HG03139 (cell line): ENCODE measurements around the gene TMEFF1.
"Not testable (repeated sequence)": the region's sequence is repeated elsewhere in the genome, so short reads cannot be mapped to it uniquely, and the experiment has no call there.

Experiments
- ATAC-seq: cut with Tn5 transposase; IDR thresholded peaks from one replicate; pipeline ENCODE4 v1.9.1; 2021; ENCODE audit not compliant: unreplicated experiment

TMEFF1 gene

GRCh38 chr9:100472788-100473275, at the start of gene TMEFF1:
Gene TMEFF1 (plus strand): TSS chr9:100473149. CDS start chr9:100473545, 396 bp downstream.
- ATAC-seq, result peak; percentile 41

DNA sequence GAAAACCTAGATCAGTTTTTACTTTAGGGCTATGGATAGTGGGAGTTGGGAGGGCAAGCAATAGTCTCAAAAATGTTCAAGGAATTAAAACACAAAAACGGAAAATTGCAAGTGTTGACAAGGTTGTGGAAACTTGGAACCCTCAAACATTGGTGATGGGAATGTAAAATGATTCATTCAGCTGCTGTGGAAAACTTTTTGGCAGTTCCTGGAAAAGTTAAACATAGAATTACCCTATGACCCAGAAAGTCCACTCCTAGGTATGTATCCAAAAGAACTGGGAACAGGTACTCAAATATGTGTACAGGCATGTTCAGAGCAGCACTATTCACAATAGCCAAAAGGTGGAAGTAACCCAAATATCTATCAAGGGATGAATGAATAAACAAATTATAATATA, 47.2 kb upstream of the TMEFF1 start:
- no peak for ATAC-seq

- ATAC-seq, result no peak
Observed at GRCh38 chr9:100426189-100426529, 46.8 kb upstream of the TMEFF1 start.

- peak; percentile 70 for ATAC-seq
Observed at GRCh38 chr9:100426530-100427365, 46.2 kb upstream of the TMEFF1 start, which contains the start of gene MSANTD3. Gene MSANTD3 (plus strand): TSS chr9:100427143. CDS start chr9:100441939, 14,796 bp downstream.

DNA sequence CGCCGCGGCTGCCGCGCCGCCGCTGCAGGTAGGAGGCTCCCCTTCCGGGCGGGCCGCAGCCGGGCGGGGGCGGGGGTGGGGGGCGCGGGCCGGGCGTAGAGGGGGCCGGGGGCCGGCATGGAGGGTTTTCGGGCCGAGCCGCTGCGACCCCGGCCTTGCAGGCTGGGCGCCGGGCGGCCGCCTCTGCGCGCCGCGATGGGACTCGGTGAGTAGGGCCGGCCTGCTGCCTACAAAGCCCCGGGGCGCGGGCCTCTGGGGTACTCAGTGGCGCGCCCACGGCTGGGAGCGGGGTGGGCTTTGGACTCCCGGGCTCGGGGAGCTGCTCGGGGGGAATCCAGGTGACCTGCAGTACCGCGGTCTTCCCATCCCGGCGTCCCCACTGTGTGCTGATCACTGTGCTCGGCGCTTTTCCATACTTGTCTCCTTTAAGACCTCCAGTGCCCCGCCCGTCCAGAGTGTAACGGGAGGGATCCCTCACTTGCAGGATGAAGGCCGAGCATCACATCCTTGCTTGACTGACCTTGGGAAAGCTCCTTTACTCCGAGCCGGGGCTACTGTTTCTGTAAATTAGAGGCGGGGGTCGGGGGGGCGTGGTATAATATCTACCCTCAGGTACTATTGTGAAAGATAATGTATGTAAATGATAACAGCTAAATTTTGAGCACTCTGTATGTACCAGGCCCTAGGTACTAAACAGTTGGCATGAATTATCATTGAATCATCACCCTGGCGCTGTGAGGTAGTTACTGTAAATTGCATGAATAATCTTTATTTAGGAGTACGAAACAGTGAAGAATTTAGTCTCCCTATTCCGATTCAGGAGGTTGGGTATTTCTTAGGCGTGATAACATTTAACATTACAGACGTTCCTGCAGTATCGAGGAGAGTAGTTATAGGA, 45.3 kb upstream of the TMEFF1 start:
- ATAC-seq, result peak; percentile 44

- no peak for ATAC-seq
Observed at GRCh38 chr9:100428871-100429654, 43.9 kb upstream of the TMEFF1 start.

DNA sequence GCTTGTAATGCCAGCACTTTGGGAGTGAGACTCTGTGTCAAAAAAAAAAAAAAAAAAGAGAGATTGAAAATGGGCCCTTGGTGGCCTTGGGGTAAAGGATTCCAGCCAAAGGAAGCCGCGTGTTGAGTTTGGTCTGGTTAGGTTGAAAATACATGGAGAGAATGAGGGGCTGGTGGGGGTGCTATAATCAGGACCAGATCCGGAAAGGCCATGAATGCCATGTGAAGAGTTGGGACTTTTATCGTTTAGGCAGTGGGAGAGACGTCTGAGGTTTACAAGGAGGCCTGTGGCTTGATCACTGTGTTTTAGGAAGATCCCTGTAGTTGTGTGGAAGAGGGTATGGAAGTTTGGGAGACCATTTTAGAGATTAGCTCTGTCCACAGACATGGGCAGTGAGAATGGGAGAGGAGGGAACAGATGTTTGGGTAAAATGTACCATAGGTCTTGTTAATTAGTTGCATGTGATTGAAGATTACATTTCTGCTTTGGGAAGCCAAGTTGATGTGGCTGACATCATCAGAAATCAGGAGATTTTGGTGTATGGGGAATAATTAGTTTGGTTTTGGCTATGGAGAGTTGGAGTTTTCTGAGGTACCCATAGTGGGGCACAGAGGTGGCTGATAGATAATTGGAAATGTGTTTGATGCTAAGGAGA, 42.5 kb upstream of the TMEFF1 start:
- ATAC-seq, result no peak

DNA sequence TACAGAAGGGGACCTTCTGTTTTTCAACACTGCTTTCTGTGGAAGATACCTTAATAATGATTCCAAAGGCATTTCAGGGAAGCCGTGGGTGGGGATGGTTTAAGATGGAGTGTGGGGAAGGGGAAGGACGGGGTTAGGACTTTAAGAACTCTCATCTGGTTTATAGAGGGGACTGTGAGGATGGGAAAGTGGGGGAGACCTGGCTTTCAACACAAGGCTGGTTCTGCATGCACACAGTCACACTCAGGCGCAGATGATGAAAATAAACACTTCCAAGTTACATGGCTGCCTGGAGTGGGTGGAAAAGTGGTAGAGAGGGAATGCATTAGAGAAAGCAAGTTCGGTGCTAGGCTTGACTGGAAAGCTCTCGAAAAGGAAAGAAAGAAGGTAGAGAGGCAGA, 41.1 kb upstream of the TMEFF1 start:
- ATAC-seq, result no peak

- no peak for ATAC-seq
Observed at GRCh38 chr9:100432736-100433135, 40.2 kb upstream of the TMEFF1 start.

- no peak for ATAC-seq
Observed at GRCh38 chr9:100436571-100436970, 36.4 kb upstream of the TMEFF1 start.

- ATAC-seq, result no peak
Observed at GRCh38 chr9:100437860-100438805, 34.8 kb upstream of the TMEFF1 start.

DNA sequence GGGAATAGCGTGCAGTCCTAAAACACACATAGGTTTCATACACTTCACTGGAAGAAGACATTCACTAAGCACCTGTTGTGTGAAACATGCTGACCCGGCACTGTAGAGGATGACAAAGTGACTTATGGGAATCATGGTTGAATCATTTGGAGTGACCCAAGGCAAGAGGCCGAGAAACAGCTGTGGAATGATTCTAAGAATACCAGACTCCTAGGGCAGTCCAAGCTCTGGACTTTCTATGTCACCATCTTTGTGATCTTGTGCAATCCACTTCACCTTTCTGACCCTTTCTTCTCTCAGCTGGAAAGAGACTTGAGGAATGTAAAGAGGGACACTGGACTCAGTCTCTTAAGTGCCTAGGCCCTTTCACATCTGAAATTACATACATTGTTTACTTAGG, 32.9 kb upstream of the TMEFF1 start:
- no peak for ATAC-seq

- ATAC-seq, result not testable (repeated sequence)
Observed at GRCh38 chr9:100440487-100440886, 32.5 kb upstream of the TMEFF1 start.

GRCh38 chr9:100441911-100442361, 31.0 kb upstream of the TMEFF1 start:
- no peak for ATAC-seq

DNA sequence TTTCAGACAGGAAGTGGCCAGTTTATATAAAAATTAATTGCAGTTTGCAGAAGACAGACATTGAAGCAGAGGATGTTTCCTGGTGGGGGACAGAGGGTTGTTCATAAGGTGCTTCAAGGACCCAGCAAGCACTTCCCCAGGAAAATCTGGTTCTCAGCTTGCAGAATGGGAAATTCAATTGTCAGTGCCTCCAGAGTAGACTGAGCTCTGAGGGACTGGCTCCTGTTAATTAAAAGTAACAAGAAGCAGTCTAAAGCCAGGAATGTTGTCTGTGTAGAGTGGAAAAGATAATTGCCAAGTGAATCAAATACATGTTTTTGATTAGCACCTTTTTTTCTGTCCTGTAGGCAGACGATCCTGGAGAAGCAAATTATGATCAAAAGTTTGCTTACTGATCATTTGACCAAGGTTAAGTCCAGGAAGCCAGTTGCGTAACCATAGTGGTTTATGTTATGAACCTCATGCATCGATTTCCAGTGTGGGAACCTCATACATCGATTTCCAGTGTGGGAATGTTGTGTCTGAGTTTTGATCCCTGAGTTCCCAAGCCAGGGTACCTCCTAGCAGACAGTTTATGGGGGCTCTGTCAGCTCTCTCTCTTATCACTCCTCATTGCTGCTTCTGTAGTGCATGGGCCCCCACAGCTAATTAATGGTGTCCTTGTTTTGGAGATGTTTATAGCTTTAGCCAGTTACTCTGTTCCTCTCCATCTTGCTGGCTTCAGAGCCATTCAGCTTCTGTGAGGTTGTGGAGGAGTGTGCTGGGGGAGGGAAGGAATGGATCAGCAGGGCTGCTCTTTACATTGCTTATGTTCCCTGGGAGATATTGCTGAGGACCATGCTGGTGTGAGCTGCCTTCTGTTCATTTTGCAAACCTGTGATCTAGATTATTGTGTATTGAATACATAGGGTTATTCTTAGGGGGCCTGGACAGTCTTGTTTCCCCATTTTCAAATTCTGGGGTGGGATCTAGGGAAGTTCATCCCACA, 28.9 kb upstream of the TMEFF1 start:
- ATAC-seq, result no peak

DNA sequence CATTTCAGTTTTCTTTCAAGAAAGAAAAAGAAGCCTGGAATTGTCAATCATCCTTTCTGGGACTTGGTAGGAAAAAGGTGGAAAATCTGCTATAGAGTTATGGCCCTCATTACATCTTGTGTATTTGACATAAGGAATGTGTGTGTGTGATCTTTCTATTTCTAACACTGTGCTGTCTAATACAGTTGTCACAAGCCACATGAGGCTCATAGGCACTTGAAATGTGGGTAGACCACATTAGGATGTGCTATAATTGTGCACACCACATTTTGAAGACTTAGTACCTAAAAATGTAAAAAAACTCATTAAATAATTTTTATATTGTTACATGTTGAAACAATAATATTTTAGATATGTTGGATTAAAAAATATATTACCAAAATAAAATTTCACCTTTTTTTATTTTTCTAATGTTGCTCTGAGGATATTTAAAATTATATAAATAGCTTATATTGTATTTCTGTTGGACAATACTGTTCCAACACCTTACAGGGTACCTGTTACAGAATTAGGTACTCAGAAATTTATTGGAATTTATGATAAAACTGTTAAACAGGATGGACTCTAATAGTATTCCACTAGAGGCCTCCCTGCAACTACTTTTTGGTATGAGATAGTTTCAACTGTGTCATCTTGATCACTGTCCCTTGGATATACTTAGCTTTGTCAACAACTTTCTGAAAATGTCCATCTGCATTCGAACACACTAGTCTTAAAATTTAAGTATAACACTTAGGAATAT, 27.6 kb upstream of the TMEFF1 start:
- no peak for ATAC-seq

- no peak for ATAC-seq
Observed at GRCh38 chr9:100445903-100446549, 26.9 kb upstream of the TMEFF1 start.
